ENCODE data around the gene KCNK17. TPM values are rescaled to one million over a fixed set of nuclear protein-coding genes. Genes with fewer than 3 reads are reported as not detected.
A peak's percentile ranks its signal among the peaks of the same experiment; 100 is the strongest.

Gene KCNK17
- total and polyA plus RNA-seq, 2 of the 8 experiments (the other 6 are each of a cell fraction or from before 2014, with no cell fraction given), result 2.9 to 3.4 TPM

GRCh38 chr6:39301606-39302005, 12.6 kb downstream of the KCNK17 start:
- no peak overlapping the region for H2AFZ ChIP-seq (ENCODE audit: low read length)
- TF ChIP-seq PHF8 (conservative IDR thresholded peaks at IDR 0.05; ENCODE audit: low read depth, low read length), result no peak
- no peak for TF ChIP-seq KDM4A (IDR thresholded peaks at IDR 0.05; ENCODE audit: low read depth, low read length, severe bottlenecking)
- no peak for TF ChIP-seq HDAC6 (IDR thresholded peaks at IDR 0.05; ENCODE audit: low read depth, low read length)
- TF ChIP-seq NANOG (IDR thresholded peaks at IDR 0.05; ENCODE audit: insufficient read depth, low read depth, low read length, poor library complexity, severe bottlenecking), result peak; percentile 15
- 0 out of 2 replicates have a peak, but pooled peaks have one; percentile 21 for TF ChIP-seq JUND (IDR thresholded peaks at IDR 0.05; ENCODE audit: low read length)
- no peak for TF ChIP-seq CTBP2 (IDR thresholded peaks at IDR 0.05; ENCODE audit: borderline replicate concordance, insufficient read depth, insufficient read length, low read length)
- no peak for TF ChIP-seq RXRA (IDR thresholded peaks at IDR 0.05; ENCODE audit: insufficient read depth, low read depth, low read length)
- no peak for TF ChIP-seq SP2 (IDR thresholded peaks at IDR 0.05; ENCODE audit: low read length)
- no peak for TF ChIP-seq MAX (IDR thresholded peaks at IDR 0.05)
- TF ChIP-seq GABPA (IDR thresholded peaks at IDR 0.05; ENCODE audit: borderline replicate concordance, insufficient read depth, low read length), result no peak; the same call in 1 of the 2 replicates
- TF ChIP-seq EZH2 (IDR thresholded peaks at IDR 0.05; ENCODE audit: low read depth, low read length, severe bottlenecking), result no peak

More at GRCh38 chr6:39301606-39302005, 12.6 kb downstream of the KCNK17 start:
- CTCF ChIA-PET (ENCODE audit: partially characterized antibody), result interaction anchor here (0.7 to 47.4 kb wide), 29 partner anchors 9 to 299 kb away, joined by 3 to 1738 read pairs (median 7); partner anchors contain the start of genes KCNK16, KCNK17 and KCNK5
- no peaks in the 10 kb centered on the region for H3K79me1 ChIP-seq (ENCODE audit: low read depth, low read length)
- H3K56ac ChIP-seq (replicated peaks; ENCODE audit: insufficient read length, low read depth, low read length), result no peak overlapping the region
- no peak for FAIRE-seq
- no peak overlapping the region for H3K23ac ChIP-seq (ENCODE audit: insufficient read length)
- H3K27me3 ChIP-seq (replicated peaks in 1 of 4; ENCODE audit: control insufficient read depth in 3 of 4, extremely low read depth in 1 of 4, insufficient read depth in 3 of 4, low read length in 3 of 4), result no peaks in the 10 kb centered on the region; a peak in 1 of 7 replicates
- H2BK5ac ChIP-seq (ENCODE audit: low read depth, low read length), result no peak overlapping the region
- no peaks in the 10 kb centered on the region for H3K23me2 ChIP-seq (ENCODE audit: low read depth, low read length)
- peak overlapping the region; percentile 6; the same call in 1 of the 2 replicates for H2AK5ac ChIP-seq (ENCODE audit: low read depth, low read length)
- H4K20me1 ChIP-seq (replicated peaks in 1 of 2; ENCODE audit: control insufficient read depth in 1 of 2, insufficient read depth in 2 of 2, low read length in 2 of 2), result no peaks in the 10 kb centered on the region
- no peak overlapping the region for H3K18ac ChIP-seq (ENCODE audit: extremely low read depth, low read length)
- no peak overlapping the region for H2BK120ac ChIP-seq (replicated peaks; ENCODE audit: low read depth, low read length)
- no peaks in the 10 kb centered on the region for H3K36me3 ChIP-seq (ENCODE audit: control insufficient read depth in 2 of 4, insufficient read depth in 4 of 4, low read length in 3 of 4)
- H3K4me1 ChIP-seq (replicated peaks in 1 of 4; ENCODE audit: control insufficient read depth in 3 of 4, insufficient read depth in 4 of 4, low read length in 3 of 4), result peaks cover 0 to 4% (median under 1%) of the 10 kb centered on the region in 4 experiments; a peak in 2 of 7 replicates
- peak overlapping the region; percentile 56; the same call in 1 of the 2 replicates for H2BK12ac ChIP-seq (ENCODE audit: low read depth, low read length)
- DNase-seq (ENCODE audit: low read depth in 1 of 2, low spot score in 2 of 2), result peak in 1 of 2 experiments; percentile 81
- no peak overlapping the region for H4K5ac ChIP-seq (ENCODE audit: insufficient read length, low read depth, low read length)
- WGBS, 2 experiments (ENCODE audit: extremely low coverage in 1 of 2, insufficient coverage in 1 of 2, insufficient read length in 1 of 2, insufficient replicate concordance in 2 of 2, low coverage in 1 of 2, low lambda C conversion rate in 2 of 2, missing lambda C conversion rate in 1 of 2), result 37% methylated on average over 7 of the region's 7 CpGs; no CpG with 5 or more reads in 1 of the 2 experiments
- POLR2A ChIA-PET (ENCODE audit: partially characterized antibody), result interaction anchor here (1.6 to 4.0 kb wide), 3 partner anchors 70 to 98 kb away, joined by 5 to 23 read pairs (median 6); partner anchors contain the start of gene KCNK5
- H3K4me2 ChIP-seq (ENCODE audit: insufficient read depth in 1 of 2, low read depth in 2 of 2, low read length in 2 of 2), result no peak overlapping the region
- no peak overlapping the region for H3K27ac ChIP-seq (ENCODE audit: low read depth, low read length)
- no peak overlapping the region; a peak in 1 of 7 replicates for H3K9ac ChIP-seq (replicated peaks in 1 of 4; ENCODE audit: extremely low read depth in 1 of 4, low read depth in 3 of 4, low read length in 3 of 4)
- no peak overlapping the region; the same call in 1 of the 2 replicates for H2BK15ac ChIP-seq (ENCODE audit: low read length)
- H3K14ac ChIP-seq (ENCODE audit: insufficient read length), result no peak overlapping the region
- H4K8ac ChIP-seq (ENCODE audit: extremely low read depth, insufficient read depth, low read length), result no peak overlapping the region
- H3K9me3 ChIP-seq (ENCODE audit: insufficient read depth in 2 of 2, low read depth in 1 of 2, low read length in 1 of 2), result no peaks in the 10 kb centered on the region
- H2BK20ac ChIP-seq (ENCODE audit: low read length), result no peak overlapping the region
- no peak overlapping the region for H3K4ac ChIP-seq (replicated peaks; ENCODE audit: insufficient read length, low read depth, low read length)
- H4K91ac ChIP-seq (replicated peaks; ENCODE audit: insufficient read length, low read length), result no peak overlapping the region
- no peak overlapping the region for H3K4me3 ChIP-seq (ENCODE audit: extremely low read depth in 1 of 4, insufficient read depth in 2 of 4, low read depth in 3 of 4, low read length in 4 of 4)
- H3K79me2 ChIP-seq (ENCODE audit: control insufficient read depth in 1 of 2, insufficient read depth in 2 of 2, low read length in 2 of 2), result no peaks in the 10 kb centered on the region

All from H1 (cell line).